Activated naive CD8-positive, alpha-beta T cell treated with anti-CD3 and anti-CD28 coated beads for 36 hours (primary cell): ENCODE results near the gene GRIP1. TPM values are rescaled to one million over a fixed set of nuclear protein-coding genes. Genes with fewer than 3 reads are reported as not detected.

Source experiments
- DNase-seq: peaks from one replicate; pipeline ENCODE4 v3.0.0; 2021
- H3K27ac Mint-ChIP-seq: one replicate; pipeline ENCODE4 v1.8.0; 2022; ENCODE audit warnings: mild to moderate bottlenecking, moderate library complexity, mixed read lengths
- H3K27me3 Mint-ChIP-seq: one replicate; pipeline ENCODE4 v1.8.0; 2022; ENCODE audit warnings: mild to moderate bottlenecking, mixed read lengths
- H3K36me3 Mint-ChIP-seq: one replicate; pipeline ENCODE4 v1.8.0; 2021; ENCODE audit warnings: mild to moderate bottlenecking, mixed read lengths
- H3K4me1 Mint-ChIP-seq: one replicate; pipeline ENCODE4 v1.8.0; 2021; ENCODE audit warnings: mixed read lengths
- H3K4me3 Mint-ChIP-seq: one replicate; pipeline ENCODE4 v1.8.0; 2022; ENCODE audit warnings: mild to moderate bottlenecking, moderate library complexity, mixed read lengths
- H3K9me3 Mint-ChIP-seq: one replicate; pipeline ENCODE4 v1.8.0; 2022; ENCODE audit warnings: mixed read lengths
- total RNA-seq, 2 experiments: library from RNA; stranded (reverse); gene quantifications; one replicate each; pipeline ENCODE4 v1.2.3, GENCODE V29; 2021

Gene GRIP1
- total RNA-seq, 2 experiments from 2014 or later: 2.2 to 3.4 TPM

GRCh38 chr12:66563220-66563619 is 115.7 kb downstream of the GRIP1 start:
- Mint-ChIP-seq H3K27ac (no peak overlapping the region), H3K9me3 (peaks cover 16% of the 10 kb centered on the region), H3K4me3 (no peak overlapping the region), H3K4me1 (no peaks in the 10 kb centered on the region), H3K27me3 (peaks cover 3% of the 10 kb centered on the region), H3K36me3 (no peaks in the 10 kb centered on the region)
- DNase-seq: no peak

DNA sequence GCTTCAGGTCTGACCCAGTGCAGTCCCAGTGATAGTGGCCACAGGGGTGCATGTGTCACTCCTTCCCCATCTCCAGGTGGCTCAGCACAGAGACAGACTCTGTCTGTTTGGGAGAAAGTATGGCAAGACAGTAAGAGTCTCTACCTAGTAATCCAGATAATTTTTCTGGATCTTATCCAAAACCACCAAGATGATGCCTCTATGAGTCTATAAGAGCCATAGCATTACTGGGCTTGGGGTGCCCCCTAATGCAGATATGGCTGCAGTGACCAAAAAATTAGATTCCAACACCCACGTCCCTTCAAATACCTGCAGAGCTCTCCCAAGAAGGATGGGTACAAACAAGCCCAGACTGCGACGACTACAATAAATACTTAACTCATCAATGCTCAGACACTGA is 123.8 kb downstream of the GRIP1 start:
- Mint-ChIP-seq H3K9me3 (peaks cover 12% of the 10 kb centered on the region), H3K27ac (no peak overlapping the region), H3K4me1 (peaks cover 4% of the 10 kb centered on the region), H3K36me3 (peaks cover 1% of the 10 kb centered on the region), H3K27me3 (peaks cover 12% of the 10 kb centered on the region), H3K4me3 (no peak overlapping the region)
- DNase-seq: no peak

DNA sequence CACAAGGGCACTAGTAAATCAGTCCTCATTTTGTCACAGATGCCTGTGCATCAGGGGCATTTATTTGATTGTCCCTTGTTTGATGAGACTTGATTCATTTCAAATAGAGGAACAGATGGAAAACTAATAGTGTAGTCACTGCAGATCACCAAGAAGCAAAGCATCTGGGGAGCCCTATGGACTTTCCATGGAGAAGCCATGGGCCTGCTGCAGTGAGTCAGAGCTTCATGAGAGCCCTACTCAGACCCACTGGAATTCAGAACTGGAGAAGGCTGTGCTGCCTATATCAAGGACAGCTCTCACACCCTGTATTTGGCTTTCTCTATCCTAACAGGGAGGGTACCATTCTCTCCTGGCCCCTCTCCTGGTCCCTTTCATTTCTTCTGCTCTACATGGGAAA is 126.2 kb downstream of the GRIP1 start:
- Mint-ChIP-seq H3K4me1 (peaks cover 4% of the 10 kb centered on the region), H3K27me3 (peaks cover 12% of the 10 kb centered on the region), H3K9me3 (peaks cover 6% of the 10 kb centered on the region), H3K27ac (no peak overlapping the region), H3K4me3 (no peak overlapping the region), H3K36me3 (peaks cover 1% of the 10 kb centered on the region)
- no peak for DNase-seq

GRCh38 chr12:66550626-66551025 is 128.2 kb downstream of the GRIP1 start:
- no peaks in the 10 kb centered on the region for H3K9me3 Mint-ChIP-seq
- H3K27me3 Mint-ChIP-seq: no peaks in the 10 kb centered on the region
- H3K36me3 Mint-ChIP-seq: no peaks in the 10 kb centered on the region
- DNase-seq: no peak
- peaks cover 2% of the 10 kb centered on the region for H3K4me1 Mint-ChIP-seq
- H3K27ac Mint-ChIP-seq: no peak overlapping the region
- no peak overlapping the region for H3K4me3 Mint-ChIP-seq

GRCh38 chr12:66549050-66549389 is 129.9 kb downstream of the GRIP1 start:
- Mint-ChIP-seq H3K27ac (no peak overlapping the region), H3K36me3 (no peaks in the 10 kb centered on the region), H3K9me3 (no peaks in the 10 kb centered on the region), H3K27me3 (no peaks in the 10 kb centered on the region), H3K4me1 (peaks cover 2% of the 10 kb centered on the region), H3K4me3 (no peak overlapping the region)
- no peak for DNase-seq

- Mint-ChIP-seq H3K9me3 (no peaks in the 10 kb centered on the region), H3K27ac (no peak overlapping the region), H3K36me3 (no peaks in the 10 kb centered on the region), H3K27me3 (no peaks in the 10 kb centered on the region), H3K4me1 (peaks cover 2% of the 10 kb centered on the region), H3K4me3 (no peak overlapping the region)
- no peak for DNase-seq
Measured at GRCh38 chr12:66548338-66549049, 130.4 kb downstream of the GRIP1 start.

- Mint-ChIP-seq H3K27me3 (no peaks in the 10 kb centered on the region), H3K4me3 (no peak overlapping the region), H3K9me3 (no peaks in the 10 kb centered on the region), H3K36me3 (no peaks in the 10 kb centered on the region), H3K4me1 (no peaks in the 10 kb centered on the region), H3K27ac (no peak overlapping the region)
- DNase-seq: no peak
Measured at GRCh38 chr12:66541426-66541825, 137.4 kb downstream of the GRIP1 start.

DNA sequence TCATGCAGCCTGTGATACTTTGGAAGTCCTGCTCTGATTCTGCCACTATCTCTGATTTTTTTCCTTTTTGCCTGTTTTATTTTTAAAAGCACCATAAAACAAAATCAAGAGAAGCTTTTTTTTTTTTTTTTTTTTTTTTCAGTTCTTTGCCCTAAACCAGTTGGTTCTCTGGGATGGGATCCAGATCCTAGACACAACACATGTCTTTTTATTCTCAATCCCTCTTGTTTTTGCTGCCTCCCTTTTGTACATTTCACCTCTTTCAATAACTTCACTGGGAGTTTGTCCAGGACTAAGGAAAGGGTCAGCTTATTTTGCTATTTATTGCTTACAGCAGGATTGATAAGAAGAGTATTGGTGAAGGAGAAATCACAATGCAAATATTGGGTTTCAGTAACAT is 139.4 kb downstream of the GRIP1 start:
- H3K36me3 Mint-ChIP-seq: no peaks in the 10 kb centered on the region
- H3K4me1 Mint-ChIP-seq: no peaks in the 10 kb centered on the region
- no peak for DNase-seq
- no peaks in the 10 kb centered on the region for H3K27me3 Mint-ChIP-seq
- H3K4me3 Mint-ChIP-seq: no peak overlapping the region
- no peaks in the 10 kb centered on the region for H3K9me3 Mint-ChIP-seq
- H3K27ac Mint-ChIP-seq: no peak overlapping the region

DNA sequence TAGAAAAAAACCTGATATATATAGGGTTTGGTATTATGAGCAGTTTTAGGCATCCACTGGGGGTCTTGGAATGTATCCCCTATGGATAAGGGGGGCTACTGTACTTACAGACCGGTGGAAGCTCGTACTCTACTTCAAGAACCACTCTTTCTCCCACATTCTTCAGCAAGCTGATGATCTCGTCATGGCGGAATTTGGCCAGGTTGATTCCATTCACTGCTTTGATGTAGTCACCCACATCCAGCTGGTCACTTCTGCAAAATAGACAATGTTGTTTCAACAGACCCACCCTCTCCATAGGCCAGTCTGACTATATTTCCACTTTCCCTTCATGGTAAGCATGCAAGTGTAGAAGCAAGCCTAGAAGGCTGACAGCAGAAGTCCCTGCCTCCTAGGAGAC is 139.9 kb downstream of the GRIP1 start:
- DNase-seq: no peak
- Mint-ChIP-seq H3K27me3 (no peaks in the 10 kb centered on the region), H3K9me3 (no peaks in the 10 kb centered on the region), H3K4me3 (no peak overlapping the region), H3K36me3 (no peaks in the 10 kb centered on the region), H3K4me1 (no peaks in the 10 kb centered on the region), H3K27ac (no peak overlapping the region)

GRCh38 chr12:66537876-66538275 is 141.0 kb downstream of the GRIP1 start:
- H3K27me3 Mint-ChIP-seq: no peaks in the 10 kb centered on the region
- no peaks in the 10 kb centered on the region for H3K36me3 Mint-ChIP-seq
- no peak for DNase-seq
- H3K27ac Mint-ChIP-seq: no peak overlapping the region
- H3K4me1 Mint-ChIP-seq: no peaks in the 10 kb centered on the region
- no peak overlapping the region for H3K4me3 Mint-ChIP-seq
- H3K9me3 Mint-ChIP-seq: no peaks in the 10 kb centered on the region

GRCh38 chr12:66533767-66534166 is 145.1 kb downstream of the GRIP1 start:
- Mint-ChIP-seq H3K9me3 (no peaks in the 10 kb centered on the region), H3K27ac (no peak overlapping the region), H3K4me3 (no peak overlapping the region), H3K4me1 (peaks cover 2% of the 10 kb centered on the region), H3K27me3 (no peaks in the 10 kb centered on the region), H3K36me3 (no peaks in the 10 kb centered on the region)
- no peak for DNase-seq

DNA sequence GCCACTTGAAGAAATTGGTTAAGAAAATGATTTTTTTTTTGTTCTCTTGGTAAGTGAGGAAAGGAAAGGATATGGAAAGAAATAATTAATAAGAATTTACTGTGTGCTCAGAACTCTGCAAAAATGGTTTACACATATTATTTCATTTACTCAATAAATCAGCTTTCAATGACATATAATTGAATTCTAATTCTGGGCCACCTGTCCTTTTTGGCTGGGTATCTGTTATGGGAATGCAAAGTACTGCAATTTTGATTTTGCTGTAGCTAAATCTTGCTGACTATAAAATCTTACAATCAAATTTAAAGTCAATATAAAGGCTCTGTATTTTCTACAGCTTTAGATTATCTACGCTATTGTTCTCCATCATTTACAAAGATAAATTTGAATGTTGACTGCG is 147.1 kb downstream of the GRIP1 start:
- Mint-ChIP-seq H3K9me3 (peaks cover under 1% of the 10 kb centered on the region), H3K4me1 (peaks cover 2% of the 10 kb centered on the region), H3K4me3 (no peak overlapping the region), H3K27ac (no peak overlapping the region), H3K27me3 (no peaks in the 10 kb centered on the region), H3K36me3 (peaks cover under 1% of the 10 kb centered on the region)
- no peak for DNase-seq

- Mint-ChIP-seq H3K27ac (no peak overlapping the region), H3K36me3 (peaks cover 2% of the 10 kb centered on the region), H3K4me1 (peaks cover 2% of the 10 kb centered on the region), H3K9me3 (peaks cover 2% of the 10 kb centered on the region), H3K4me3 (no peak overlapping the region), H3K27me3 (no peaks in the 10 kb centered on the region)
- DNase-seq: no peak
Measured at GRCh38 chr12:66529934-66530333, 148.9 kb downstream of the GRIP1 start.

DNA sequence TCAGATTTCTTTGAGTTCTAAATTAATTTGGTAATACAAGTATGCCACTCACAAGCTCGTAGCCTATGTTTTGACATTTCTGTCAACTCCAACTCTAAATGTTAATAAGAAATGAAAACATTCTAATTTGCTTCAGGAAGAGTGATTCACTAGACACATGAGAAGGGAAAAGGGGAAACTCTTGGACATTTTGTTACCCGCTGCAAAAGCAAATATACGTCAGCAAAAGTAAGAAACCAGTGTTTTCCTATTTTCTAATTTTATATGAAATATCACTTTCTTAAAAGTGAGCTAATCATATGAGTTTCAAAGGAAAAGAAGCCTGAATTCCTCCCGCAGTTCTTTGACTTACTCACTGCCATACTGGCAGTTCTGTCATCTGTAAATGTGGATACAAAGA is 162.3 kb downstream of the GRIP1 start:
- Mint-ChIP-seq H3K27me3 (no peaks in the 10 kb centered on the region), H3K4me1 (no peaks in the 10 kb centered on the region), H3K9me3 (no peaks in the 10 kb centered on the region), H3K4me3 (no peak overlapping the region), H3K27ac (no peak overlapping the region), H3K36me3 (no peaks in the 10 kb centered on the region)
- DNase-seq: no peak

DNA sequence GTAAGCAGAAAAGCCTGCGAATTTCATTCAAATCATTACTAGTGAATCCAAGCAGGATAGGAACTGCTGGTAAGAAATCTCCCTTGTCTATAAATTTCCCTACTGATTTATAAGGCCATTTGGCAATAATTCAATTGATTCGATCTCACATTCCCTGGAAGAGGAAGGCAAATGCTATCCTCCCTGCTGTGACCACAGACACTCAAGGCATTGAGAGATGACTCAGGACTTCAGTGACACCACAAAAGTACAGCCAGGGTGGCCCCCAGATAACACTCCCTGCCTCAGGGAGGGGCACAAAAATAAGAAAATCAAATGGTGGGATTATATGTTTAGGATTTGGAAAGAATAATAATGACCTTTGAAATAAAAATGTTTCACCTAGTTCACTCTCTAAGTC is 162.7 kb downstream of the GRIP1 start:
- no peaks in the 10 kb centered on the region for H3K4me1 Mint-ChIP-seq
- H3K9me3 Mint-ChIP-seq: peaks cover under 1% of the 10 kb centered on the region
- peaks cover under 1% of the 10 kb centered on the region for H3K36me3 Mint-ChIP-seq

DNA sequence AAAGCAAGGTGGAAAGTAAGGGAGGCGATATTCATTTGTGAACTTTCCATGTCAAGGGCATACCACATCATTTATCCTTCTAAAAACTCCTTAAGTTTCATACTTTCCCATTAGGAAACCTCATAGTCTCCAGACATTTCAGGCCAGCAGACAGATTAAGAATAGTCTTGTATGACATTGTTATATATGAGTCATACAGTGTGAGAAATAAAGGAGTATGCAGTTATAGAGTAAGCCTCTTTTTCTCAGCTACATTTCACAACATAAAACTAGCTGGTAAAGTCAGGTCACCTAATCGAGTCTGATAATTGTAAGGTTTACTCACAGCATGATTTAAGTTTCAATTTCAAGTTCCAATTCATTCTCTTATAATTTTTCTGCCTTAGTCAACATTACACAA is 164.3 kb downstream of the GRIP1 start:
- Mint-ChIP-seq H3K36me3 (peaks cover 2% of the 10 kb centered on the region), H3K4me3 (no peak overlapping the region), H3K4me1 (no peaks in the 10 kb centered on the region), H3K9me3 (peaks cover 2% of the 10 kb centered on the region), H3K27ac (no peak overlapping the region), H3K27me3 (no peaks in the 10 kb centered on the region)
- no peak for DNase-seq

More for the DNA sequence above, 162.7 kb downstream of the GRIP1 start:
- no peak overlapping the region for H3K27ac Mint-ChIP-seq
- H3K27me3 Mint-ChIP-seq: no peaks in the 10 kb centered on the region
- H3K4me3 Mint-ChIP-seq: no peak overlapping the region
- DNase-seq: no peak
